Endothelial cell of umbilical vein (primary cell): ENCODE results near the gene OSBPL10. TPM values are rescaled to one million over a fixed set of nuclear protein-coding genes. Genes with fewer than 3 reads are reported as not detected.

Experiments
- BruUV-seq: library from RNA; stranded (reverse); fragments of 400-500 nt; replicated peaks from 2 replicates; lab custom pipeline; 2021; lab: Mats Ljungman, UMichigan
- CTCF ChIA-PET: fragments of 300-600, 350-600 bp; sonication (Branson Sonifier 250); formaldehyde crosslinking; loops from one replicate; lab custom pipeline; 2021; ENCODE audit warnings: antibody characterized with exemption, inconsistent platforms; lab: Charles Lee
- POLR2A ChIA-PET: fragments of 300-600, 350-600 bp; sonication (Branson Sonifier 250); formaldehyde crosslinking; loops from one replicate; lab custom pipeline; 2021; ENCODE audit warnings: antibody characterized with exemption, inconsistent platforms; lab: Charles Lee
- DNase-seq: peaks from one replicate; pipeline ENCODE4 v3.0.0-alpha.2; 2011; ENCODE audit warnings: low read depth, low spot score
- FAIRE-seq: peaks from 2 replicates; lab custom pipeline; 2011; peaks lifted over from hg19 to GRCh38; lab: Jason Lieb, UNC
- H2AFZ ChIP-seq: 2 replicates; pipeline ENCODE4 v1.6.0; 2012; ENCODE audit warnings: low read depth, low read length, control low read depth, inconsistent platforms
- H3K27ac ChIP-seq: 2 replicates; pipeline ENCODE4 v1.5.1; 2011; ENCODE audit warnings: low read depth, mild to moderate bottlenecking, control low read depth, low read length, moderate library complexity; ENCODE audit not compliant: insufficient read depth
- H3K27me3 ChIP-seq, 2 experiments: 2 replicates each; pipeline versions ENCODE4 v1.6.0 to v1.6.1; 2011; ENCODE audit warnings: low read length in 2 of 2, mixed read lengths in 1 of 2; ENCODE audit not compliant: control insufficient read depth in 2 of 2, insufficient read depth in 2 of 2
- H3K36me3 ChIP-seq, 2 experiments: 2 replicates in 1 of 2; 3 replicates in 1 of 2; pipeline ENCODE4 v1.5.1; 2011; ENCODE audit warnings: low read length in 2 of 2, mild to moderate bottlenecking in 1 of 2, moderate library complexity in 1 of 2; ENCODE audit not compliant: control insufficient read depth in 2 of 2, insufficient read depth in 2 of 2; ENCODE audit errors: extremely low read depth in 1 of 2
- H3K4me1 ChIP-seq: 3 replicates; pipeline ENCODE4 v1.5.1; 2011; ENCODE audit warnings: mild to moderate bottlenecking, low read length; ENCODE audit not compliant: control insufficient read depth, insufficient read depth; ENCODE audit errors: extremely low read depth
- H3K4me2 ChIP-seq: 2 replicates; pipeline ENCODE4 v1.6.1; 2011; ENCODE audit warnings: low read length, control low read depth, mixed read lengths; ENCODE audit not compliant: insufficient read depth
- H3K4me3 ChIP-seq, 3 experiments: fragments of 200-600 bp in 1 of 3; sonication (generic), shearing (Covaris generic) in 1 of 3; replicated peaks in 1 of 3; 2 replicates each; pipeline ENCODE4 v1.5.1; 2011 to 2016; ENCODE audit warnings: control low read depth in 3 of 3, low read length in 3 of 3, mild to moderate bottlenecking in 2 of 3, inconsistent platforms in 1 of 3, low read depth in 1 of 3, moderate library complexity in 1 of 3; ENCODE audit not compliant: insufficient read depth in 1 of 3
- H3K79me2 ChIP-seq: 2 replicates; pipeline ENCODE4 v1.6.0; 2012; ENCODE audit warnings: low read length, inconsistent platforms; ENCODE audit not compliant: control insufficient read depth, insufficient read depth
- H3K9ac ChIP-seq: replicated peaks from 2 replicates; pipeline ENCODE3; 2011; ENCODE audit warnings: low read length, control low read depth; ENCODE audit not compliant: insufficient read depth; ENCODE audit errors: extremely low read depth
- H3K9me1 ChIP-seq: replicated peaks from 3 replicates; pipeline ENCODE4 v1.6.0; 2011; ENCODE audit warnings: mild to moderate bottlenecking, low read length; ENCODE audit not compliant: control insufficient read depth, insufficient read depth; ENCODE audit errors: extremely low read depth
- H3K9me3 ChIP-seq: replicated peaks from 2 replicates; pipeline ENCODE4 v1.5.1; 2012; ENCODE audit warnings: low read length, inconsistent platforms; ENCODE audit not compliant: control insufficient read depth, insufficient read depth
- H4K20me1 ChIP-seq: replicated peaks from 2 replicates; pipeline ENCODE3; 2011; ENCODE audit warnings: mild to moderate bottlenecking, low read length; ENCODE audit not compliant: control insufficient read depth, insufficient read depth; ENCODE audit errors: extremely low read depth
- EZH2 ChIP-seq: IDR thresholded peaks from 2 replicates; pipeline ENCODE4 v1.6.1; 2012; ENCODE audit warnings: borderline replicate concordance, low read depth, mild to moderate bottlenecking, moderate library complexity, low read length, inconsistent platforms; ENCODE audit not compliant: severe bottlenecking
- FOS ChIP-seq: IDR thresholded peaks from 2 replicates; pipeline ENCODE4 v1.6.1; 2011; ENCODE audit warnings: mild to moderate bottlenecking, low read length, moderate library complexity, borderline replicate concordance; ENCODE audit not compliant: insufficient read depth
- GATA2 ChIP-seq: IDR thresholded peaks from 2 replicates; pipeline ENCODE4 v1.7.0; 2011; ENCODE audit warnings: low read depth, mild to moderate bottlenecking, moderate library complexity, mixed read lengths, low read length; ENCODE audit not compliant: insufficient read length, insufficient read depth
- JUN ChIP-seq: IDR thresholded peaks from 2 replicates; pipeline ENCODE4 v1.6.1; 2011; ENCODE audit warnings: borderline replicate concordance, low read depth; ENCODE audit not compliant: insufficient read length, insufficient read depth
- MYC ChIP-seq: IDR thresholded peaks from one replicate; pipeline ENCODE4 v1.6.1; 2011; ENCODE audit warnings: mild to moderate bottlenecking, low read depth, low read length
- POLR2A ChIP-seq: IDR thresholded peaks from 2 replicates; pipeline ENCODE4 v1.6.1; 2012; ENCODE audit warnings: low read depth, mild to moderate bottlenecking, control low read depth, low read length
- POLR2AphosphoS5 ChIP-seq: IDR thresholded peaks from 2 replicates; pipeline ENCODE4 v1.6.1; 2012; ENCODE audit warnings: low read depth, mild to moderate bottlenecking, control low read depth, low read length, moderate library complexity; ENCODE audit not compliant: insufficient read depth
- dilution Hi-C: fragments of 300-500 bp; cut with MboI; formaldehyde crosslinking; loops from one replicate; pipeline ENCODE4 v1.15.0; 2019; ENCODE audit warnings: low sequenced_read_pairs; ENCODE audit not compliant: extremely low pct_ligation_motif_present
- intact Hi-C: fragments of 100-400 bp; cut with micrococcal nuclease; formaldehyde crosslinking; loops from one replicate; pipeline ENCODE4 v1.10.0; 2022
- polyA plus RNA-seq, 4 experiments: library from polyadenylated mRNA; depleted of rRNA in 3 of 4; stranded (reverse) in 3 of 4; unstranded in 1 of 4; fragments of >200 nt; gene quantifications; 2 replicates each; pipeline versions ENCODE4 v1.2.1 to v1.2.3, GENCODE V29; 2011 to 2012; ENCODE audit warnings: missing spikeins in 1 of 4
- total RNA-seq: library from RNA; stranded (reverse); gene quantifications from 2 replicates; pipeline ENCODE4 v1.2.3, GENCODE V29; 2021
- TF ChIP-seq, protein P1 (sequence below): IDR thresholded peaks from 2 replicates; pipeline ENCODE4 v1.6.1; 2011; ENCODE audit not compliant: insufficient read depth, insufficient read length
- TF ChIP-seq, protein P2 (sequence below), 2 donors: IDR thresholded peaks; 1 replicate in 1 of 2; 2 replicates in 1 of 2; pipeline ENCODE4 v1.5.1; 2011; ENCODE audit warnings: low read length in 2 of 2, mild to moderate bottlenecking in 2 of 2, moderate library complexity in 2 of 2, control low read depth in 1 of 2, inconsistent platforms in 1 of 2, low read depth in 1 of 2; ENCODE audit not compliant: insufficient read depth in 1 of 2; ENCODE audit errors: extremely low read depth in 1 of 2

Gene OSBPL10
- total and polyA plus RNA-seq, 2 donors (not counting 3 experiments of a cell fraction or from before 2014, with no cell fraction given), result 10.8 to 47.6 TPM

DNA sequence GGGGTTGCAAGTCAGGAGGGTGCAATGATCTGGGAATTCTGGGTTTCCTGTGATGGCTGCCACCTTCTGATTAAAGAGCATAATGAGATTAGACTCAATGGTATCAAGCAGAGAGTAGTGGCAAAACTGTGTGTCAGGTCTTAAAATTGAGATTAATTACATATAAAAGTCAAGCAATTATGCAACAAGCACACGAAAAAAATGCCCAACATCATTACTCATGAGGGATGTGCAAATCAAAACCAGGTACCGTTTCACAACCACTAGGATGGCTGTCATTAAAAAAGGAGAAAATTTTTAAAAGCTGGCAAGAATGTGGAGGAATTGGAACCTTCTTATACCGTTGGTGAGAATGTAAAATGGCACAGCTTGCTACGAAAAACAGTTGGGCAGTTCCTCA is 205.0 kb downstream of the OSBPL10 start:
- H2AFZ ChIP-seq, result no peak overlapping the region
- no peak for DNase-seq
- H3K9me3 ChIP-seq, result no peaks in the 10 kb centered on the region
- dilution Hi-C loops, result no loop called here
- no peak overlapping the region for H3K4me3 ChIP-seq
- H3K9me1 ChIP-seq, result no peaks in the 10 kb centered on the region
- TF ChIP-seq GATA2, result no peak
- TF ChIP-seq, protein P1, sequence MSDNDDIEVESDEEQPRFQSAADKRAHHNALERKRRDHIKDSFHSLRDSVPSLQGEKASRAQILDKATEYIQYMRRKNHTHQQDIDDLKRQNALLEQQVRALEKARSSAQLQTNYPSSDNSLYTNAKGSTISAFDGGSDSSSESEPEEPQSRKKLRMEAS, result no peak
- TF ChIP-seq JUN, result no peak
- ChIA-PET POLR2A (no interaction called here), CTCF (no interaction called here)
- FAIRE-seq, result no peak
- no peaks in the 10 kb centered on the region for H4K20me1 ChIP-seq
- H3K79me2 ChIP-seq, result no peaks in the 10 kb centered on the region
- no peaks in the 10 kb centered on the region for H3K36me3 ChIP-seq
- H3K27me3 ChIP-seq, result no peaks in the 10 kb centered on the region
- intact Hi-C loops, result no loop called here
- no peak overlapping the region for H3K9ac ChIP-seq
- H3K27ac ChIP-seq, result no peak overlapping the region
- no TSS peak for BruUV-seq
- no peaks in the 10 kb centered on the region for H3K4me1 ChIP-seq
- H3K4me2 ChIP-seq, result no peak overlapping the region

DNA sequence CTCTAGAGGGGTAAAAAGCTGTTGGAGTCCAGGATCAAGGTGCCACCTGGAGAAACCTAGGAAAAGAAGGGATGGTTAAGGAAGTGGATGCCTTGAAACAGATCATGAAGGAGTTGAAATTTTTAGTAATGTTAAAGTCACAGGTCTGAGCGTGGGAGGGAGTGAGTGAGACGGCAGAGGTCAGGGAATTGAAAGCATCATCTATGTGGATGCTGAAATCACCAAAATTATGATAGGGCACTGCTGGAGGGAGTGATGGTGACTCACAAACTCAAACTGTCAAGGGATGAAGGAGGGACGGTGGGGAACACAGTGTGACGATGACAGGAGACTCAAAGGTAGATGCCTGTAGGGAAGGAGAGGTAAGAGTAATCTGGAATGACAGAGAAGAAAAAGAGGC is 205.7 kb downstream of the OSBPL10 start:
- FAIRE-seq (no peak), DNase-seq (no peak)
- dilution Hi-C loops (no loop called here), intact Hi-C loops (no loop called here)
- H3K27me3 ChIP-seq, result no peaks in the 10 kb centered on the region
- TF ChIP-seq, protein P2, sequence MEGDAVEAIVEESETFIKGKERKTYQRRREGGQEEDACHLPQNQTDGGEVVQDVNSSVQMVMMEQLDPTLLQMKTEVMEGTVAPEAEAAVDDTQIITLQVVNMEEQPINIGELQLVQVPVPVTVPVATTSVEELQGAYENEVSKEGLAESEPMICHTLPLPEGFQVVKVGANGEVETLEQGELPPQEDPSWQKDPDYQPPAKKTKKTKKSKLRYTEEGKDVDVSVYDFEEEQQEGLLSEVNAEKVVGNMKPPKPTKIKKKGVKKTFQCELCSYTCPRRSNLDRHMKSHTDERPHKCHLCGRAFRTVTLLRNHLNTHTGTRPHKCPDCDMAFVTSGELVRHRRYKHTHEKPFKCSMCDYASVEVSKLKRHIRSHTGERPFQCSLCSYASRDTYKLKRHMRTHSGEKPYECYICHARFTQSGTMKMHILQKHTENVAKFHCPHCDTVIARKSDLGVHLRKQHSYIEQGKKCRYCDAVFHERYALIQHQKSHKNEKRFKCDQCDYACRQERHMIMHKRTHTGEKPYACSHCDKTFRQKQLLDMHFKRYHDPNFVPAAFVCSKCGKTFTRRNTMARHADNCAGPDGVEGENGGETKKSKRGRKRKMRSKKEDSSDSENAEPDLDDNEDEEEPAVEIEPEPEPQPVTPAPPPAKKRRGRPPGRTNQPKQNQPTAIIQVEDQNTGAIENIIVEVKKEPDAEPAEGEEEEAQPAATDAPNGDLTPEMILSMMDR (IDR thresholded peaks at IDR 0.05; ENCODE audit: extremely low read depth in 1 of 2, insufficient read depth in 1 of 2, low read depth in 1 of 2, low read length in 2 of 2), result no peak
- no peak for TF ChIP-seq EZH2
- no peak for TF ChIP-seq GATA2
- TF ChIP-seq JUN, result no peak
- TF ChIP-seq, protein P1, result no peak
- TF ChIP-seq FOS, result no peak
- no peak for TF ChIP-seq MYC
- TF ChIP-seq POLR2A, result no peak
- TF ChIP-seq POLR2AphosphoS5, result no peak
- ChIA-PET POLR2A (no interaction called here), CTCF (interaction anchor here (0.8 to 1.1 kb wide), 2 partner anchors 9 to 164 kb away, joined by 3 read pairs; no protein-coding TSS in a partner anchor)
- no peaks in the 10 kb centered on the region for H3K4me1 ChIP-seq
- H3K9me3 ChIP-seq, result no peaks in the 10 kb centered on the region
- H3K9me1 ChIP-seq, result no peaks in the 10 kb centered on the region
- H3K27ac ChIP-seq, result no peak overlapping the region
- H3K4me2 ChIP-seq, result no peak overlapping the region
- no peaks in the 10 kb centered on the region for H3K36me3 ChIP-seq
- no peak overlapping the region for H3K9ac ChIP-seq
- no TSS peak for BruUV-seq
- no peak overlapping the region for H2AFZ ChIP-seq
- H3K79me2 ChIP-seq, result no peaks in the 10 kb centered on the region
- H4K20me1 ChIP-seq, result no peaks in the 10 kb centered on the region
- H3K4me3 ChIP-seq, result no peak overlapping the region
